Neural progenitor cell (in vitro differentiated cells): ENCODE data around the gene AHCY. TPM values are rescaled to one million over a fixed set of nuclear protein-coding genes. Genes with fewer than 3 reads are reported as not detected.

ENCODE experiments used
- DNase-seq: peaks from one replicate; pipeline ENCODE4 v3.0.0-alpha.2; 2016; ENCODE audit warnings: low spot score
- H2AFZ ChIP-seq: fragments of 200-600 bp; sonication (generic); replicated peaks from 2 replicates; pipeline ENCODE4 v1.6.1; 2016; ENCODE audit warnings: antibody characterized with exemption
- H3F3A ChIP-seq: fragments of 200-600 bp; sonication (generic); 2 replicates; pipeline ENCODE4 v1.6.1; 2016; ENCODE audit warnings: antibody characterized with exemption, low read depth
- H3K27ac ChIP-seq: fragments of 200-600 bp; sonication (generic); 2 replicates; pipeline ENCODE4 v1.5.1; 2016; ENCODE audit warnings: mild to moderate bottlenecking
- H3K27me3 ChIP-seq: fragments of 200-600 bp; sonication (generic); 2 replicates; pipeline ENCODE4 v1.6.1; 2016; ENCODE audit warnings: mild to moderate bottlenecking, moderate library complexity
- H3K36me3 ChIP-seq: fragments of 200-600 bp; sonication (generic); 2 replicates; pipeline ENCODE4 v1.5.1; 2016
- H3K4me1 ChIP-seq: fragments of 200-600 bp; sonication (generic); 2 replicates; pipeline ENCODE4 v1.6.1; 2016; ENCODE audit warnings: mixed run types
- H3K4me2 ChIP-seq: fragments of 200-600 bp; sonication (generic); 2 replicates; pipeline ENCODE4 v1.6.1; 2016
- H3K4me3 ChIP-seq: fragments of 200-600 bp; sonication (generic); 2 replicates; pipeline ENCODE4 v1.5.1; 2016
- H3K79me2 ChIP-seq: fragments of 200-600 bp; sonication (generic); 2 replicates; pipeline ENCODE4 v1.6.1; 2016; ENCODE audit warnings: low read depth
- H3K9ac ChIP-seq: fragments of 200-600 bp; sonication (generic); 2 replicates; pipeline ENCODE4 v1.6.1; 2016
- H3K9me3 ChIP-seq: fragments of 200-600 bp; sonication (generic); 2 replicates; pipeline ENCODE4 v1.5.1; 2016; ENCODE audit warnings: low read depth
- H4K20me1 ChIP-seq: fragments of 200-600 bp; sonication (generic); 2 replicates; pipeline ENCODE4 v1.6.1; 2016; ENCODE audit warnings: low read depth
- H3K27ac Mint-ChIP-seq: 3 replicates; pipeline ENCODE4 v1.8.0; 2021; ENCODE audit warnings: mixed read lengths
- H3K27me3 Mint-ChIP-seq: 2 replicates; pipeline ENCODE4 v1.8.0; 2022; ENCODE audit warnings: low read depth, mild to moderate bottlenecking, inconsistent platforms, moderate library complexity, mixed read lengths; ENCODE audit not compliant: insufficient read depth
- H3K36me3 Mint-ChIP-seq: 3 replicates; pipeline ENCODE4 v1.8.0; 2021; ENCODE audit warnings: mixed read lengths
- H3K4me1 Mint-ChIP-seq: 3 replicates; pipeline ENCODE4 v1.8.0; 2021; ENCODE audit warnings: mixed read lengths
- H3K4me3 Mint-ChIP-seq: 3 replicates; pipeline ENCODE4 v1.8.0; 2021; ENCODE audit warnings: mild to moderate bottlenecking, moderate library complexity, mixed read lengths
- H3K9me3 Mint-ChIP-seq: 3 replicates; pipeline ENCODE4 v1.8.0; 2020; ENCODE audit warnings: mixed read lengths
- CTCF ChIP-seq: fragments of 200-600 bp; sonication (generic); IDR thresholded peaks from 2 replicates; pipeline ENCODE4 v1.5.1; 2017; ENCODE audit warnings: antibody characterized with exemption, mild to moderate bottlenecking
- EZH2 ChIP-seq: fragments of 200-600 bp; sonication (generic); IDR thresholded peaks from 2 replicates; pipeline ENCODE4 v1.6.1; 2017; ENCODE audit warnings: antibody characterized with exemption, mild to moderate bottlenecking, moderate library complexity
- EZH2phosphoT487 ChIP-seq: fragments of 200-600 bp; sonication (generic); IDR thresholded peaks from 2 replicates; pipeline ENCODE4 v1.6.1; 2017; ENCODE audit warnings: antibody characterized with exemption
- total RNA-seq: library from RNA; depleted of rRNA; stranded (reverse); fragments of >200 nt; gene quantifications from 2 replicates; pipeline ENCODE4 v1.2.3, GENCODE V29; 2015; ENCODE audit warnings: low replicate concordance

AHCY gene
- total RNA-seq, 1 donor from 2014 or later, result 184 TPM

DNA sequence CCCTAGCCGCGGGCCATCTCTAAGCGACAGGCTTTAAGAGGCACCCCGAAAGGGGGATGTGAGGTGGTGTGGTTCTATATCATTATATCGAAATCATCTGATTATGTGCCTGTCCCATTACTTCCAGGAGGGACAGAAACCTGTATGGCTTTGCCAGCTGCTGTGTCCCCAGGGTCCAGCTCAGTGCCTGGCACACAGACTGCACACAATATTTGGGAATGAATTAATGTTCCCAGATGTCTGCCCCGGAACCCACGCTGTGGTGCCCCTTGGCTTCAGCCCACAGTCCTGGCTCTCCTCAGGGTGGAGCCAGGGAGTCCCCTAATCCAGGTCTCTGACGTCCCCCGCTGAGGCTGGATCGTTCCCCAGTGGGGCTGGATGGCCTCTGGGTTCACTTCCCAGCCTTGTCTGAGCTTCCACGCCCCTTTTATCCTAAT lies 8.9 kb upstream of the AHCY start:
- H3K4me3 Mint-ChIP-seq, result peak overlapping the region; percentile 72
- H3K27ac ChIP-seq, result no peak overlapping the region
- peaks cover 15% of the 10 kb centered on the region for H3K27me3 Mint-ChIP-seq
- H3K9me3 Mint-ChIP-seq, result no peaks in the 10 kb centered on the region
- peak overlapping the region; percentile 49 for H3K4me3 ChIP-seq
- peaks cover 16% of the 10 kb centered on the region for H3K27me3 ChIP-seq
- H3K36me3 ChIP-seq, result no peaks in the 10 kb centered on the region
- no peak overlapping the region for H3K27ac Mint-ChIP-seq
- H3K36me3 Mint-ChIP-seq, result no peaks in the 10 kb centered on the region
- TF ChIP-seq EZH2phosphoT487 (peak; percentile 9), EZH2 (no peak)
- H2AFZ ChIP-seq, result peak overlapping the region; percentile 91
- H3K4me1 Mint-ChIP-seq, result peaks cover 17% of the 10 kb centered on the region
- H3F3A ChIP-seq, result peaks cover 22% of the 10 kb centered on the region
- peaks cover 10% of the 10 kb centered on the region for H3K4me1 ChIP-seq
- H3K9ac ChIP-seq, result no peak overlapping the region
- peak; percentile 32 for DNase-seq
- peaks cover 3% of the 10 kb centered on the region for H4K20me1 ChIP-seq
- H3K4me2 ChIP-seq, result peak overlapping the region; percentile 80
- H3K79me2 ChIP-seq, result no peaks in the 10 kb centered on the region
- no peaks in the 10 kb centered on the region for H3K9me3 ChIP-seq

DNA sequence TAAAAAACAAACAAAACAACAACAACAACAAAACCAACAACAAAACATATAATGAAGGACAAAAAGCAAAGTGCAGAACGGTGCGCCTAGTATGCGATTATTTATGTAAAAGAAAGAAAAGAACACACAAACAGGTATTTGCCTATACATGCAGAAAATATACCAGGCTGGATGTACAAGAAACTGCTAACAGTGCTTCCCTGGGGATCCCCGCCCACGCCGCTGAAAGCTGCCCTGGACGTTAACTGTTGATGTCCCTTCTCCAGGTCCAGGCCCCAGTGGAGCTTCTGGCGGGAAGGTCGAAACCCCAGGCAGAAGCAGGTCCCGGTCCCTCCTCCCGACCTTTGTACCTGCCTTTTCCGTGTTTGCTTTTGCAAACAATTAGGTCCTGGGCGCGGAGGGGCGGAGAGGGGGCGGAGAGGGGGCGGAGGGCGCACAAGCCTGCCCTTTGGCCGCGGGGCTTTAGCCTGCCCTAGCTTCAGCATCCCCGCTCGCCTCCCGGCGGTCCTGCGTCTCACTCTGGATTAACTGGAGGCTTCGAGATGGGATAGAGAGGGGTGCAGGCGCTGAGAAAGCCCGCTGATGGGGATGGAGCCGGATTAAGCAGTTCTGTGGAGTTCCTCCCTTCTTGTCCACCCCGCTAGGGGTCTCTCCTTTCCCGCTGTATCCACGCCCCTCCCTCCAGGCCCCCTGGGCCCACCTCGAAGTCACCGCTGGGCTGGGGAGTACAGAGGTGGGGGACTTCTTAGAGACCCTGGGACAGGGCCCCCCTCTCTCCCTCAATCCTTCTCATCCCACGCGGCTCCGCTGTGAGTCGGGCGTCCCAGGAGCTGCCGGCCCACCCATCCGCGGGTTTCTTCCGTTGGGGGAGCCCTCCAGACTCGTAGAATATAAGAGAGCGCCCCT lies 8.2 kb upstream of the AHCY start:
- TF ChIP-seq CTCF, result peak; percentile 30
- TF ChIP-seq EZH2, result no peak
- TF ChIP-seq EZH2phosphoT487, result peak; percentile 30
- Histone ChIP-seq H3K4me1 (peaks cover 10% of the 10 kb centered on the region), H3F3A (peaks cover 22% of the 10 kb centered on the region), H3K4me3 (peak overlapping the region; percentile 49), H3K79me2 (no peaks in the 10 kb centered on the region), H3K4me2 (peak overlapping the region; percentile 80), H3K36me3 (no peaks in the 10 kb centered on the region), H4K20me1 (peaks cover 3% of the 10 kb centered on the region), H3K9me3 (no peaks in the 10 kb centered on the region), H3K27me3 (peaks cover 16% of the 10 kb centered on the region), H3K9ac (no peak overlapping the region), H2AFZ (peak overlapping the region; percentile 91), H3K27ac (no peak overlapping the region)
- H3K4me3 Mint-ChIP-seq, result peak overlapping the region; percentile 60
- no peak overlapping the region for H3K27ac Mint-ChIP-seq
- H3K9me3 Mint-ChIP-seq, result no peaks in the 10 kb centered on the region
- no peaks in the 10 kb centered on the region for H3K36me3 Mint-ChIP-seq
- peaks cover 17% of the 10 kb centered on the region for H3K4me1 Mint-ChIP-seq
- peak; percentile 83 for DNase-seq
- H3K27me3 Mint-ChIP-seq, result peaks cover 15% of the 10 kb centered on the region

GRCh38 chr20:34310481-34311117 lies 7.4 kb upstream of the AHCY start:
- Histone ChIP-seq H3F3A (peaks cover 22% of the 10 kb centered on the region), H3K36me3 (no peaks in the 10 kb centered on the region), H3K9ac (no peak overlapping the region), H3K27me3 (peaks cover 16% of the 10 kb centered on the region), H4K20me1 (peaks cover 3% of the 10 kb centered on the region), H3K4me1 (peaks cover 10% of the 10 kb centered on the region), H3K27ac (no peak overlapping the region), H2AFZ (peak overlapping the region; percentile 91), H3K4me2 (peak overlapping the region; percentile 80), H3K79me2 (no peaks in the 10 kb centered on the region), H3K9me3 (no peaks in the 10 kb centered on the region), H3K4me3 (no peak overlapping the region)
- H3K9me3 Mint-ChIP-seq, result no peaks in the 10 kb centered on the region
- TF ChIP-seq EZH2phosphoT487 (no peak), EZH2 (no peak), CTCF (no peak)
- no peak overlapping the region for H3K27ac Mint-ChIP-seq
- DNase-seq, result no peak
- H3K27me3 Mint-ChIP-seq, result peaks cover 15% of the 10 kb centered on the region
- peak overlapping the region; percentile 59 for H3K4me3 Mint-ChIP-seq
- H3K4me1 Mint-ChIP-seq, result peaks cover 17% of the 10 kb centered on the region
- H3K36me3 Mint-ChIP-seq, result no peaks in the 10 kb centered on the region
